Stimulated activated naive CD8-positive, alpha-beta T cell treated with anti-CD3 and anti-CD28 coated beads, Interleukin-15, amount 100 ng/mL, for 72 hours (primary cell): ENCODE results near the gene TAS2R50.
"Not testable (repeated sequence)": the region's sequence is repeated elsewhere in the genome, so short reads cannot be mapped to it uniquely, and the experiment has no call there.

Experiments
- ATAC-seq: fragments of 150-1000 bp; cut with Tn5 transposase; 2 replicates; pipeline ENCODE4 v1.10.0; 2021; ENCODE audit warnings: mild to moderate bottlenecking, moderate library complexity
- DNase-seq, 2 donors: peaks; one replicate each; pipeline ENCODE4 v3.0.0; 2021 to 2022
- H3K27ac Mint-ChIP-seq, 2 donors: one replicate each; pipeline ENCODE4 v1.8.0; 2022; ENCODE audit warnings: mild to moderate bottlenecking in 2 of 2, mixed read lengths in 2 of 2, moderate library complexity in 2 of 2
- H3K27me3 Mint-ChIP-seq: one replicate; pipeline ENCODE4 v1.8.0; 2022; ENCODE audit warnings: mixed read lengths
- H3K4me1 Mint-ChIP-seq: one replicate; pipeline ENCODE4 v1.8.0; 2022; ENCODE audit warnings: mild to moderate bottlenecking, mixed read lengths
- H3K4me3 Mint-ChIP-seq, 2 donors: one replicate each; pipeline ENCODE4 v1.8.0; 2022; ENCODE audit warnings: mild to moderate bottlenecking in 2 of 2, mixed read lengths in 2 of 2, moderate library complexity in 1 of 2
- H3K9me3 Mint-ChIP-seq, 2 donors: one replicate each; pipeline ENCODE4 v1.8.0; 2022; ENCODE audit warnings: mixed read lengths in 2 of 2

The TAS2R50 gene

DNA sequence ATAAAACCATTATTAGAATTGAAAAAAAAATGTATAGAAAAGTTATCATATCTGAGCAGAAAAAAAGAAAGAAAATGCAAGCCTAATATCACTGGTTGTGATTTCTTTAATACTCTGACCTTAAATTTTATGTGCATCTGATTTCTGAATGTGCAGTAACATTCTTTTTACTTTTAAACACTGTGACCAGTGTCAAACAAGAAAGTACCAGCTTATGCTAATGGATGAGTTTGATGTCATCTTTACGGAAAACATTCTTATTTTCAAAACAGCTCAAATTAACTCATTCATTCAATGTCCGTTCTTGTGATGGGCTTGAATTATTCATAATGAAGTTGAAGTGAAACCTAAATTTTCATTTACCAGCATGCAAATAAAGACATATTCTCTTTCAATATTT lies at the start of gene TAS2R50:
TSS of gene TAS2R50 (minus strand) at position 101 of the 400 bp plus-strand sequence. CDS start at position 49, 52 bp downstream.
- H3K9me3 Mint-ChIP-seq = peaks cover 9 to 11% of the 10 kb centered on the region in 2 donors
- ATAC-seq = no peak
- H3K4me1 Mint-ChIP-seq = peaks cover 26% of the 10 kb centered on the region
- H3K27me3 Mint-ChIP-seq = peaks cover 11% of the 10 kb centered on the region
- H3K4me3 Mint-ChIP-seq = no peak within 1 kb of the TSS
- no peak within 1 kb of the TSS for H3K27ac Mint-ChIP-seq
- no peak for DNase-seq

GRCh38 chr12:11033959-11034358 lies 47.2 kb upstream of the TAS2R50 start:
- H3K9me3 Mint-ChIP-seq, H3K27me3 Mint-ChIP-seq, H3K4me1 Mint-ChIP-seq, H3K4me3 Mint-ChIP-seq, DNase-seq, H3K27ac Mint-ChIP-seq: not testable (repeated sequence)
- ATAC-seq = peak; percentile 63

DNA sequence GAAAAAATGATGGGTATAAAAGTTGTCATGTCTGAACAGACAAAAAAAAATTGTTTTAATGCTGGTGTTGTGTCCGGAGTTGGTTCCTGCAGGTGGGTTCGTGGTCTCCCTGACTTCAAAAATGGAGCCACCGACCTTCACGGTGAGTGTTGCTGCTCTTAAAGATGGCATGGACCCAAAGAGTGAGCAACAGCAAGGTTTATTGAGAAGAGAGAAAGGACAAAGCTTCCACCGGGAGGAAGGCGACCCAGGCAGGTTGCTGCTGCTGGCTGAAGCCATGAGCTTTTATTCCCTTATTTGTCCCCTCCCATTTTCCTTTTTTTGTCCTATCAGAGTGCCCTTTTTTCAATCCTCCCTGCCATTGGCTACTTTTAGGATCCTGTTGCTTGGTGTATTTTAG lies 44.6 kb upstream of the TAS2R50 start, which contains the start of gene TAS2R31:
TSS of gene TAS2R31 (minus strand) at position 101 of the 400 bp plus-strand sequence. CDS start at position 29, 72 bp downstream.
- H3K9me3 Mint-ChIP-seq = peaks cover 0 to 5% of the 10 kb centered on the region in 2 donors
- ATAC-seq = no peak
- no peaks in the 10 kb centered on the region for H3K4me1 Mint-ChIP-seq
- no peaks in the 10 kb centered on the region for H3K27me3 Mint-ChIP-seq
- DNase-seq = no peak
- H3K27ac Mint-ChIP-seq = peak within 1 kb of the TSS in 1 of 2 donors; percentile 10
- no peak within 1 kb of the TSS for H3K4me3 Mint-ChIP-seq

DNA sequence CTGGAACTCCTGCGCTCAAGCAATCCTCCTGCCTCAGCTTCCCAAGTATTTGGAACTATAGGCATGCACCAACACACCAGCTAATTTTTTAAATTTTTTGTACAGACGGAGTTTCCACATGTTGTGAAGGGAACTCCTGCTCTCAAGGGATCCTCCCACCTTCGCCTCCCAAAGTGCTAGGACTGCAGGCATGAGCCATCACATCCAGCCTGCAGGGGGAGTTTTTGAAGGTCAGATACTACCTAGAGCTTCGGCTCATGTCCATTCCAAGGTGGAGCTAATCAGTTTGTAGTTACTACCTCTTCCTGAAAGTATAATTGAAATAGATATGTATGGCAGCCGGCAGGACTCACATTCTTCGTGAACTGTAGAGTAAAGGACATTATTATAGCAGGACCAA lies 39.4 kb upstream of the TAS2R50 start:
- Mint-ChIP-seq H3K4me1 (no peaks in the 10 kb centered on the region), H3K4me3 (no peak overlapping the region), H3K27ac (no peak overlapping the region), H3K27me3 (no peaks in the 10 kb centered on the region), H3K9me3 (peaks cover 7 to 8% of the 10 kb centered on the region in 2 donors)
- no peak for ATAC-seq
- no peak for DNase-seq

DNA sequence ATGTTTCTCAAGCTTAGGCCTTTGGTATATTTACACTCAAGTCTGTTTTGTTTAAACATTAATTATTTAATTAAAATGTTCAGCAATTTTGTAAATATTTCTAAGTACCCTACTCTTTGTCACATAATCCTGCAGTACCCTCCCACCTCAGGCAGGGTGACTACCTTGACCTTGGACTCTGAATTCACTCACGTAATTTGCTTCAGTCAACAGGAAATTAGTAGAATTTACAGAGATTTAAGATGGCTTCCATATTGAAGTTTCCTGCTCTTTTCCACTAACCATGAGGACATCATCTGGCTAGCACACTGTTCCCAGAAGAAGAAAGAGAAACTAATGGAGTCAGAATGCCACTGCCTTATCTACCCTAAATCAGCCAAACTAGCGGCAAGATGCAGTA lies 36.7 kb upstream of the TAS2R50 start:
- Mint-ChIP-seq H3K4me1 (no peaks in the 10 kb centered on the region), H3K4me3 (no peak overlapping the region), H3K27me3 (no peaks in the 10 kb centered on the region), H3K9me3 (peaks cover 7 to 8% of the 10 kb centered on the region in 2 donors), H3K27ac (no peak overlapping the region)
- no peak for DNase-seq
- no peak for ATAC-seq

DNA sequence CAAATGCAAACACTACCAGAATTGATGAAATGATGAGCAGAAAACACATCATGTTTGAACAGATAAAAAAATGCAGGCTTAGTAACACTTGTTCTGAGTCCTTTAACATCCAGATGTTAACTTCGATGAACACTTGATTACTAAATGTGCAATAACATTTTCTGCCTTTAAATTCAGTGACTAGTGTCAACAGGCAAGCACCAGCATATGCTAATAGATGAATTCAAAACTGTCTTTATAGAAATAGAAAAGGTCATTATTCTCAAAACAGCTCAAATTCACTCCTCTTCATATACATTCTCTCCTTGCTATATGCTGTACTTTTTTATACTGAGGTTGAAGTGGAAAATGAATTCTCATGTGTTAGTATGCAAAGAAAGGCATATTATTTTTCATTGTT lies 35.8 kb upstream of the TAS2R50 start, which contains the start of gene TAS2R19:
TSS of gene TAS2R19 (minus strand) at position 101 of the 400 bp plus-strand sequence. CDS start at position 52, 49 bp downstream.
- Mint-ChIP-seq H3K27me3 (no peaks in the 10 kb centered on the region), H3K27ac (no peak within 1 kb of the TSS), H3K9me3 (peaks cover 7 to 8% of the 10 kb centered on the region in 2 donors), H3K4me1 (no peaks in the 10 kb centered on the region), H3K4me3 (no peak within 1 kb of the TSS)
- DNase-seq (no peak), ATAC-seq (no peak)

DNA sequence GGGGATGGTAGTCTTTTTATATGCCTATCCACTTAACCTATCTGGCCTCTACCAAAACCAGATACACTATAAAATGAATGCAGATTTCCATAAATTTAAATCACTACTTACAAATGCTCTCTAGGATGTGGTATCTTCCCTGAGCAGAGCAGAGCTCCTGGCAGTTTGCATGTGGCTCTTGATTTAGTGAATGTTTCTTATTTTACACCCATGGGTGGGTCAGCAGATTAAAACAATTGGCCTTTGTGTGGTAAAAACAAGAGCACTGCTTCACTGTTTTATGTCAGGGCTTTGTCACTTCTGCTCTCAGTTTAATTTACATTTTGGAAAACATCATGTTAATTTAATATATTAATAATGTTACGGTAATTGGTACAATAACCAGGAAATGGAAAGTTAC lies 30.2 kb upstream of the TAS2R50 start:
- no peaks in the 10 kb centered on the region for H3K9me3 Mint-ChIP-seq
- H3K27ac Mint-ChIP-seq = no peak overlapping the region
- H3K4me1 Mint-ChIP-seq = peaks cover 18% of the 10 kb centered on the region
- H3K4me3 Mint-ChIP-seq = no peak overlapping the region
- ATAC-seq = no peak
- H3K27me3 Mint-ChIP-seq = no peaks in the 10 kb centered on the region
- no peak for DNase-seq

- ATAC-seq = no peak
- no peak overlapping the region for H3K27ac Mint-ChIP-seq
- H3K4me1 Mint-ChIP-seq = peaks cover 18% of the 10 kb centered on the region
- H3K4me3 Mint-ChIP-seq = no peak overlapping the region
- no peaks in the 10 kb centered on the region for H3K9me3 Mint-ChIP-seq
- no peak for DNase-seq
- H3K27me3 Mint-ChIP-seq = no peaks in the 10 kb centered on the region
These were observed 29.2 kb upstream of the TAS2R50 start for GRCh38 chr12:11015775-11016430.

- Mint-ChIP-seq H3K4me1 (peaks cover 18% of the 10 kb centered on the region), H3K9me3 (no peaks in the 10 kb centered on the region), H3K4me3 (no peak overlapping the region), H3K27ac (no peak overlapping the region), H3K27me3 (no peaks in the 10 kb centered on the region)
- ATAC-seq = no peak
- no peak for DNase-seq
These were observed 27.5 kb upstream of the TAS2R50 start for GRCh38 chr12:11014234-11014633.

- Mint-ChIP-seq H3K27me3 (no peaks in the 10 kb centered on the region), H3K9me3 (no peaks in the 10 kb centered on the region), H3K4me3 (no peak overlapping the region)
These were observed 20.9 kb upstream of the TAS2R50 start for GRCh38 chr12:11007608-11008007.

GRCh38 chr12:10998204-10998603 lies 11.5 kb upstream of the TAS2R50 start, which contains the start of gene TAS2R20:
Gene TAS2R20, minus strand, starts transcription at chr12:10998304. Its CDS starts 429 bp downstream, at chr12:10997875.
- peaks cover 5 to 7% of the 10 kb centered on the region in 2 donors for H3K9me3 Mint-ChIP-seq
- H3K27me3 Mint-ChIP-seq = no peaks in the 10 kb centered on the region
- no peaks in the 10 kb centered on the region for H3K4me1 Mint-ChIP-seq
- H3K4me3 Mint-ChIP-seq = no peak within 1 kb of the TSS
- ATAC-seq (no peak), DNase-seq (no peak)
- H3K27ac Mint-ChIP-seq = peak within 1 kb of the TSS in 1 of 2 donors; percentile 27

More at GRCh38 chr12:11007608-11008007, 20.9 kb upstream of the TAS2R50 start:
- no peak for DNase-seq
- ATAC-seq = no peak
- Mint-ChIP-seq H3K27ac (no peak overlapping the region), H3K4me1 (no peaks in the 10 kb centered on the region)

DNA sequence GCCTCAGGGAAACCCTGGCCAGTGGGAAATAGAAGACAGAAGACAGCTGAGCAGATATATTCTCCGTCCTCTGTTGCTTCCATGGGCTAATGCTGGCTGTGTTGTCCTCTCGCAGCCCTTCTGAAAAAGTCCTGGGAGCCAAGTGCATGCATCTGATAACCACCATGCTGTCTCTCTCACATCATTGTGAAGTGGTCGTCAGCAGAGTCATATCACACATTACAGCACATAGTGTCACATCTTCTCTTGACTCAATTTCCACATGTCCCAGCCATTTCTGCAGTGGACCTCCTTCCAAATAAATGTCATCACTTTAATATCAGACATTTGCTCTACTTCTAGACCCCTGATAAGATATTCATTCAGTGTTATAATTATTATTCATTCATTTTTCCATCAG lies 7.6 kb upstream of the TAS2R50 start:
- Mint-ChIP-seq H3K27me3 (no peaks in the 10 kb centered on the region), H3K9me3 (peaks cover 9 to 11% of the 10 kb centered on the region in 2 donors), H3K4me1 (no peaks in the 10 kb centered on the region), H3K4me3 (no peak overlapping the region), H3K27ac (no peak overlapping the region)
- no peak for DNase-seq
- ATAC-seq = no peak

GRCh38 chr12:10989107-10989506 lies 2.4 kb upstream of the TAS2R50 start:
- peaks cover 11% of the 10 kb centered on the region for H3K27me3 Mint-ChIP-seq
- H3K4me1 Mint-ChIP-seq = peaks cover 9% of the 10 kb centered on the region
- H3K27ac Mint-ChIP-seq = no peak overlapping the region
- DNase-seq (no peak), ATAC-seq (peak; percentile 76)
- peaks cover 9 to 11% of the 10 kb centered on the region in 2 donors for H3K9me3 Mint-ChIP-seq
- H3K4me3 Mint-ChIP-seq = no peak overlapping the region

DNA sequence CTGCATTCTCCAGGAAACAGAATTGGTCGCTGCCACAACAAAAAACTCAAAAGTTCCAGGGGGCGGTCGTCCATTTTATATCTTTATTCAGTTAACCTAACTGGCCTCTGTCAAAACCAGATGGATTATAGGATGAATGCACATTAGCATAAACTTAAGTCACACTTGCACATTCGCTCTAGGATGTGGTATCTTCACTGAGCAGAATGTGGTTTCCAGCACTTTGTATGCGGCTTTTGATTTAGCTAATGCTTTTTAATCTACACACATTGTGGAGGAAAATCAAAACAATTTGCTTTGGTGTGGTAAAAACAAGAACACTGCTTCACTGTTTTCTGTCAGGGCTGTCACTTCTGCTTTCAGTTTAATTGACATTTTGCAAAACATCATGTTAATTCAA lies 4.5 kb downstream of the TAS2R50 start:
- peaks cover 38% of the 10 kb centered on the region for H3K4me1 Mint-ChIP-seq
- H3K27ac Mint-ChIP-seq = no peak overlapping the region
- DNase-seq (peak; percentile 44 to 67), ATAC-seq (peak; percentile 99)
- no peak overlapping the region for H3K4me3 Mint-ChIP-seq
- H3K9me3 Mint-ChIP-seq = no peaks in the 10 kb centered on the region
- peaks cover 20% of the 10 kb centered on the region for H3K27me3 Mint-ChIP-seq

DNA sequence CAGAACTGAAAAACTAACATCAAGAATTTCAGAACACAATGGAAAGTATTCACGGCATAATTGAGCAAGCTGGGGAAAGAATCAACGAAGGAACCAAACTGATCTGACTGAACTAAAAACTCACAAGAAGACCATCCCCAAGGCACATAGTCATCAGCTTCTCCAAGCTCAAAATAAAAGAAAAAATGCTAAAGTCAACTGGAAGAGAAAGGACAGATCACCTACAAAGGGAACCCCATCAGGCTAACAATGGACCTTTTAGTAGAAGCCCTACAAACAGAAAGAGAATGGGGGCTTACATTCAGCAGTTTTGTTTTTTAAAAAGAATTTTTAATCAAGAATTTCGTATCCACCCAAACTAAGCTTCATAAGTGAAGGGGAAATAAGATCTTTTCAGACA lies 11.7 kb downstream of the TAS2R50 start:
- ATAC-seq (no peak), DNase-seq (no peak)
- no peak overlapping the region for H3K27ac Mint-ChIP-seq
- peaks cover 9% of the 10 kb centered on the region for H3K27me3 Mint-ChIP-seq
- no peaks in the 10 kb centered on the region for H3K9me3 Mint-ChIP-seq
- H3K4me1 Mint-ChIP-seq = peaks cover 5% of the 10 kb centered on the region
- no peak overlapping the region for H3K4me3 Mint-ChIP-seq

- no peaks in the 10 kb centered on the region for H3K9me3 Mint-ChIP-seq
- ATAC-seq (no peak), DNase-seq (no peak)
- H3K4me3 Mint-ChIP-seq = no peak overlapping the region
- H3K27ac Mint-ChIP-seq = no peak overlapping the region
- no peaks in the 10 kb centered on the region for H3K27me3 Mint-ChIP-seq
- H3K4me1 Mint-ChIP-seq = no peaks in the 10 kb centered on the region
These were observed 17.8 kb downstream of the TAS2R50 start for GRCh38 chr12:10968765-10969456.
